ENCODE data around the gene RGN. TPM values are rescaled to one million over a fixed set of nuclear protein-coding genes. Genes with fewer than 3 reads are reported as not detected.

The RGN gene
- 15.4 TPM for total RNA-seq
- long read RNA-seq, transcript RGN-202 (7 exons, 1,611 nt): major isoform, 9 of 18 reads
- long read RNA-seq, partial matches to known transcripts: 4 of 18 reads
- long read RNA-seq, other reads (novel, unspliced or antisense): 3 of 18 reads

DNA sequence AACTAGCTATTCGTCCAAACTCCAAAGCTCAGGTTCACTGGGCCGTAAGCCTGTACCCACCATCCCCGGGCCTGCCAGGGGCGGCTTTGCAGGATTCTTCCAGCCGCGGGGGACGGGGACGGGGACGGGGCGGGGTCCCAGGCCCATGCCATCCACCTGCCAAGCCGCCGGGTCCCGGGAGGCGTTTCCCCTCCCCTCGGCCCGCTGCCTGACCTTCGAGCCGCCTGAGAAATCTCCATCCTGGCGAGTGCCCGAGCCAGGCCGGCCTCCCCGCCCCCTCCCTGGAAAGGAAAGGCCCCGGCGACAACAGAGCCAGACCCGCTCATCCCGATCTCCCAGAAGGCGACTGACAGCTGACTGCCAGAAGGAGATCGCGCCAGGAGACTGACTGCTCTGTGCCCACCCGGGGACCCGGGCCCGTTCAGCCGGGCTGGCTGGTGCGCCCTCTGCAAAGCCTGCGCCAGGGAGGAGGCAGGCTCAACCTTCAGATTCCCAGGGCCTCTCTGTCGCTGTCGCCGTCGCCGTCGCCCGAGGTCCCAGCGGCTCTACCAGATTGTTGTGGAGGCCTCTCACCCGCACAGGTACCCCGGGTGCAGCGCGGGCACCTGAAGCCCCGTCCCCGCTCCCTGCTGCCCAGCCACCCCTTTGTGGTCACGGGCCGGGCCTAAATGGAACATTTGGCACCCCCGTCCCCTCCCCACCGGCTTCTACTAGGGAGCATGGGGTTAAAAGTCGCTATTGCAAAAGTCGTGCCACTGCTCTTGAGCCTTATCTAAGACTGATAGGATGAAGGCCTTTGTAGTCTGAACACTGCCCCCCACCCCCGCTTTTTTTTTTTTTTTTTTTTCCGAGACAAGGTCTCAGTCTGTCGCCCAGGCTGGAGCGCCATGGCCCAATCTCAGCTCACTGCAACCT is at the start of gene RGN:
TSS of gene RGN (plus strand) at position 315 of the 915 bp plus-strand sequence. CDS start 2,702 bp downstream, outside the sequence.
- ATAC-seq: peak; percentile 62
- Histone ChIP-seq H3K27me3 (no peaks in the 10 kb centered on the region), H3K27ac (peak within 1 kb of the TSS; percentile 60), H3K4me1 (no peaks in the 10 kb centered on the region), H3K36me3 (no peaks in the 10 kb centered on the region), H3K4me3 (peak within 1 kb of the TSS; percentile 41), H3K9me3 (no peaks in the 10 kb centered on the region)
- intact Hi-C loops (cut with DNase I): no loop called here
- no peak for TF ChIP-seq CTCF (IDR thresholded peaks at IDR 0.05)
- peak; percentile 62 for DNase-seq

DNA sequence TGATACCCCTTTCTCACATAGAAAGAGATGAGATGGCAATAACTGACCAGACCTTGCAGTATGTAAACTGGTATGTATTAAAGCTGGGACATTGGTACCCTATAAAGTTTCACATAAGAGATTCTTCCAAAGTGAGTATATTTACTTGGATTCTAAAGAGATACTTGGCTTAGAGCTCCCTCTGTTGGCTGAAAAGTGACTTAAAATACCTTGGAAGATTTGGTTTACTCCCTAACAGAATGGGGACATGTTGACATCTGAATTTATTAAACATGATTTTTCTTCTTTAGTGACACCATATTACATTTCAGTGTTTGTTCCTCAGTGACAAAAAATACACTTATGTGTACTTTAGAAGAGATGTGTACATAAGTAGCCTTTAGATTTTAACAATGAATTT is 47.9 kb upstream of the RGN start:
- H3K9me3 ChIP-seq: no peaks in the 10 kb centered on the region
- ATAC-seq (no peak), DNase-seq (no peak)
- no peak overlapping the region for H3K27ac ChIP-seq
- no peaks in the 10 kb centered on the region for H3K4me1 ChIP-seq
- H3K4me3 ChIP-seq: no peak overlapping the region
- intact Hi-C loops (cut with DNase I): no loop called here
- peak; percentile 51 for TF ChIP-seq CTCF (IDR thresholded peaks at IDR 0.05)
- H3K36me3 ChIP-seq: no peaks in the 10 kb centered on the region
- no peaks in the 10 kb centered on the region for H3K27me3 ChIP-seq

DNA sequence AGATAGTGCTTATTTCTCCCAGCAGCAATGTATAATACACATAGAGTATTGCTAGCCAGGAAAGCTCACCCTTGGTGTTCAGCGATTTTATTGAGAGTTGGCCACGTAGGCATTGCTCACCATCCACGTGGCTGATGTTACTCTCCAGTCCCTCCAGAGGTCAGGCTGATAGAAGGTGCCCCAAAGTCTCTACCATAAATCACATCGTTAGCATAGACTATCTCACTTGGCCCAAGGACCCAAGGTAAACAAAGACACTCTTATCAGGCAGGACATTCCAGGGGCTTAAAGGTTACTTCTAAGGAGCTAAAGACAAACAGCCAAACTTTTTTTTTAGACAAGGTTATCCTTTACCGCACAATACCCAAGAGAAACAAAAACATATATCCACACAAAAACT is 30.3 kb upstream of the RGN start:
- no peaks in the 10 kb centered on the region for H3K36me3 ChIP-seq
- H3K27me3 ChIP-seq: no peaks in the 10 kb centered on the region
- intact Hi-C loops (cut with DNase I): no loop called here

DNA sequence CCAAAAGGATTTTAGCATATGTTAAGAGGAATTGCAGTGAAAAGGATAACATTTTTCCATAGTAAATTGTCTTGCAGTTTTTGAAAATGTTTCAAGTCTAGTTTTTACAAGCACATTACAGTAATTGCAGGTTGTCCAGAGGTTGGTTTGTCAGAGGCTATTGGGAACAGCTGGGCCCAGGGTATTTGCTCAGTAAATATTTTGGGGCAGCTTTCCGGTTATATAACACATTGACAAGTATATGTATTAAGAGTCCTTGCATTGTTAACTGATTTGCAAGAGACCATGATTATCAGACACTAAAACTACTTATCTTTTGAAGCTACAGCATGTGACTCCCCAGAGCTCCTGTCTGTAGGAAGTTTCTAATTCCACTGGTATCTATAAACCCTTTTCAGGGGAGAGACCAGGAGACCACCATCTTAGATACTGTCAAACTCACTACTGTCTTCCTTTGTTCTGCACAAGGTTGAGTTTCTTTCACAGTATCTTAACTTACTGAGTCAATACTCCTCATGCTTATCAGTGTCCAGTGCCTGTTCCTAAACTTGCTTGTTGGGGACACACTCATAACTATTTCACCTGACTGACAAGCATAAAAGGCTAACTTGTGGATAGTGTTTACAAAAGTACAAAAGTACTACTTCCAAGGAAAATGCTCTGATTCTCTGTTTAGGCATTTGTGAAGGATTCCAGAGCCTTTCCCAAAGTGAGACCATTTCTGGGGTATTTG is 18.9 kb upstream of the RGN start:
- TF ChIP-seq CTCF (IDR thresholded peaks at IDR 0.05): no peak
- Histone ChIP-seq H3K9me3 (no peaks in the 10 kb centered on the region), H3K27ac (no peak overlapping the region), H3K36me3 (no peaks in the 10 kb centered on the region), H3K4me1 (no peaks in the 10 kb centered on the region), H3K4me3 (no peak overlapping the region), H3K27me3 (no peaks in the 10 kb centered on the region)
- ATAC-seq (no peak), DNase-seq (no peak)
- intact Hi-C loops (cut with DNase I): no loop called here

More for the DNA sequence above, 30.3 kb upstream of the RGN start:
- Histone ChIP-seq H3K4me3 (no peak overlapping the region), H3K27ac (no peak overlapping the region), H3K9me3 (no peaks in the 10 kb centered on the region), H3K4me1 (no peaks in the 10 kb centered on the region)
- ATAC-seq: no peak
- no peak for TF ChIP-seq CTCF (IDR thresholded peaks at IDR 0.05)
- no peak for DNase-seq

DNA sequence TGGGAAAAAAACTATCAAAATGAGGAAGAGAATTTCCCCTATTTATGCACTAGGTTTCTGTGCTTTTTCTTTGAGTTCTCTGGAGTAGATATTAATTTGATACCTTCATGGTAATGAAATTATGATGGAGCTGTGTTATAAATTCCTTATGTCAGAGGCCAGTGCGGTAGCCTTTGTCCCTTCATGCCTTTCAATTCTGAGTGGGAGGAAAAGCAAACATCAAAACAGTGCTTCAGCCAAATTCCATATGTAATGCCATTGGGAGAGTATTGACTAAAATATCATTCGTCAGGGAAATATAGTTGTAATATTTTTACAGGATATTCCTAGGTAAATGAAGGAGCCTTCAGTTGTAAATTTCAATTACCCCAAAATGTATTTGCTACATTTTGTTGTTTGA is 17.5 kb upstream of the RGN start:
- no peaks in the 10 kb centered on the region for H3K9me3 ChIP-seq
- ATAC-seq (no peak), DNase-seq (no peak)
- no peaks in the 10 kb centered on the region for H3K36me3 ChIP-seq
- H3K4me3 ChIP-seq: no peak overlapping the region
- no peak for TF ChIP-seq CTCF (IDR thresholded peaks at IDR 0.05)
- H3K27me3 ChIP-seq: no peaks in the 10 kb centered on the region
- intact Hi-C loops (cut with DNase I): no loop called here
- H3K4me1 ChIP-seq: no peaks in the 10 kb centered on the region
- H3K27ac ChIP-seq: no peak overlapping the region
